PFSK-1 (cell line): Measurements from ENCODE around the gene EREG.

Source experiments
- FOXP2 ChIP-seq: optimal IDR thresholded peaks from 2 replicates; pipeline ENCODE3; 2011; ENCODE audit warnings: borderline replicate concordance, control low read depth, inconsistent platforms; ENCODE audit not compliant: insufficient read depth; ENCODE audit errors: extremely low read length, extremely low read depth
- POLR2AphosphoS5 ChIP-seq: IDR thresholded peaks from 2 replicates; pipeline ENCODE4 v1.6.1; 2012; ENCODE audit warnings: low read depth, mild to moderate bottlenecking, control low read depth, low read length, moderate library complexity
- REST ChIP-seq, 2 experiments: IDR thresholded peaks; 2 replicates each; pipeline versions ENCODE4 v1.6.1 to v1.8.0; 2011 to 2012; ENCODE audit warnings: low read depth in 2 of 2, low read length in 2 of 2, control low read depth in 1 of 2, inconsistent platforms in 1 of 2, mild to moderate bottlenecking in 1 of 2, moderate library complexity in 1 of 2; ENCODE audit not compliant: insufficient read depth in 1 of 2
- TAF1 ChIP-seq: IDR thresholded peaks from 2 replicates; pipeline ENCODE4 v1.6.1; 2012; ENCODE audit warnings: low read length, control low read depth, borderline replicate concordance; ENCODE audit not compliant: insufficient read depth

GRCh38 chr4:74394476-74395136 lies 29.7 kb downstream of the EREG start:
- no peak for TF ChIP-seq POLR2AphosphoS5
- no peak for TF ChIP-seq REST (IDR thresholded peaks at IDR 0.05; ENCODE audit: insufficient read depth in 1 of 2, low read depth in 2 of 2, low read length in 2 of 2)
- no peak for TF ChIP-seq TAF1
- TF ChIP-seq FOXP2 = no peak
